T-helper 1 cell treated with Interleukin-12 subunit alpha and Interleukin-12 subunit beta and Interleukin-4 antibody, amounts not matched to agents 30 ng/mL and 1 ng/mL, for 36 hours (primary cell): ENCODE data around the gene TAPBPL. TPM values are rescaled to one million over a fixed set of nuclear protein-coding genes. Genes with fewer than 3 reads are reported as not detected.
"Not testable (repeated sequence)": the region's sequence is repeated elsewhere in the genome, so short reads cannot be mapped to it uniquely, and the experiment has no call there.

Experiments used
- intact Hi-C: fragments of 100-400 bp; cut with micrococcal nuclease; formaldehyde crosslinking; loops from one replicate; pipeline ENCODE4 v1.15.1; 2024
- total RNA-seq: library from RNA; stranded (reverse); gene quantifications from 2 replicates; pipeline ENCODE4 v1.2.3, GENCODE V29; 2022

TAPBPL gene
- total RNA-seq, 1 donor from 2014 or later, result 72.0 TPM

- intact Hi-C loops, result not testable (repeated sequence)
These were observed 25.9 kb downstream of the TAPBPL start for GRCh38 chr12:6477601-6478377.

GRCh38 chr12:6478416-6478815 is 26.6 kb downstream of the TAPBPL start:
- intact Hi-C loops, result no loop called here

DNA sequence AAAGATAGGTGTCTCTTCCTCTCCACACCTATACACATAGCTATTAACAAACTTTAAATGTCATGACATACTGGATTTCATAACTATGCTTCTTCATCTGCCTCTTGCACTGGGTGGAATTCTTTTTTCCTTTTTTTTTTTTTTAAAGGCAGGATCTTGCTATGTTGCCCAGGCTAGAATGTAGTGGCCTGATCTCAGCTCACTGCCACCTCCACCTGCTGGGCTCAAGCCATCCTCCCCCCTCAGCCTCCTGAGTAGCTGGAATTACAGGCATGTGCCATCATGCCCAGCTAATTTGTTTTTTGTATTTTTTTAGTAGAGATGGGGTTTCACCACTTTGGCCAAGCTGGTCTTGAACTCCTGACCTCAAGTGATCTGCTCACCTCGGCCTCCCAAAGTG is 36.4 kb downstream of the TAPBPL start:
- intact Hi-C loops, result no loop called here

GRCh38 chr12:6489449-6489848 is 37.6 kb downstream of the TAPBPL start:
- intact Hi-C loops, result no loop called here

- intact Hi-C loops, result loop anchor here (5.0 kb wide), 2 partner anchors 38 to 642 kb away; partner anchors contain the start of genes CLSTN3 and TAPBPL
These were observed 38.8 kb downstream of the TAPBPL start for GRCh38 chr12:6490673-6491072.

DNA sequence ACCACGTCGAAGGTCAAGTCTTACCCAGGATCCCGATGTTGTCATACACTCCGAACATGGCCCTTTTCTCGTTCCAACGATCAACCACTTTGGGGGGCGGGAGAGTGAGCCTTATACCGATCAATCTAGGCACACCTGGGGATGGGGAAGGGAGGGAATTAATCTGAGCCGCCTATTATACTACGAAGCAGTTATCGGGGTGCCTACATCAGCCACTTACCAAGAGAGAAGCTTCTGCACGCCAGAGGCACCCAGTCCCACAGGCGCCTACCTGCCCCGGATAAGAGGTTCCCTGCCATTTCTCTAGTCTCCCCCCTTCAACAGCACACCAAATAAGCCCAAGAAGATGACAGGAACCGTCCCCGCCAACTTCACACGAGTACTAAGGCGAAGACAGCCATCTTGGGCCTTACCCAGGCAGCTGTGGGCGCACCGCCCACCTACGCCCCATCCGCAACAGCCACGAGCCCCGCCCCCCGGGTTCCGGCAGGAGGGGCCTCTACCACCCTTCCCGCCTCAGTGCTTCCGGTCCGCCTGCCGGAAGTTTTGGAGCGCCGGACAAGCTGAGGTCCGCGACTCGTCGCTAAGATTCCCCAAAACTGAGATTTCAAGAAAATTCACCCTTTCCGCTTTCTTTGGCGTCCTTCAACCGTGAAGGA is 41.1 kb downstream of the TAPBPL start, which contains the start of gene MRPL51:
MRPL51 (minus strand) TSS at position 425 of the 659 bp plus-strand sequence; CDS start at position 299, 126 bp downstream.
- intact Hi-C loops, result loop anchor here (1.0 to 5.0 kb wide), 11 partner anchors 23 to 639 kb away; partner anchors contain the start of genes CHD4, CLSTN3, IFFO1 and ING4

DNA sequence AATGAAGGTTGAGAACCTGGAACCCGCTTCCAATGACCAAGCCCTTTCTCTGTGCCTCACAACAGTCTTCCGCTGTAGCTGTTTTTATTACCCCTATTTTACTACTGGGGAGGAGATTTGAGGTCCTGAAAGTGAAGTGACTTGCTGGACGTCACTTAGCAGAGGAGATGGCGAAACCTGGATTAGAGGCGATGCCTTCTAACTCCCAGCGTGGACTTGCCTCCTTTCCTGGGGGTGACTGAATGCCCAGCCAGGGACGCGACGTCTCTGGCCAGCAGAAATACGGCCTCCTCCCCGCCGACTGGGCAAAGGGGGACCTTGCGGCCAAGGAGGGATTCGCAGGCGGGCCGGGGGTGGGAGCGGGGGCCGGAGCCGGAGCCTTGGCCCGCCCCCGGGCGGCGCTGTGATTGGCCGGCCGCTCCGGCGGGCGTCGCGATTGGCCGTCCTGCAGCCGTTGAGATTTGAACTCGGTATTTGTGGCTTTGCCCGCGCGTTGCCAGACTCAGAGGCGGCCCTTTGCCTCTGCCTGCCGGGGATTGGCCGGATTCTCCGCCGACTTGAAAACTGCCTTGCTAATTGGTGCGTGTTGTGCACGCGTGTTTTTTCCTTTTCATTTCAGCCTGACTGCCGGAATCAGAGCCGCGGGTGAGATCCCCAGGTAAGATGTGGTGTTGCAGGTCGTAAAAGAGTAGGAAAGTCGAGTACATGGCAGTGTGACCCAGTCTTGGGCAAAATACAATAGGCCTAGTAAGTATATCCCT is 41.8 kb downstream of the TAPBPL start, which contains the start of gene NCAPD2:
NCAPD2 (plus strand) TSS at position 606 of the 761 bp plus-strand sequence. CDS start 997 bp downstream, outside the sequence.
- intact Hi-C loops, result loop anchor here (1.0 to 5.0 kb wide), 19 partner anchors 23 to 639 kb away; partner anchors contain the start of genes CD4, CDCA3, CHD4 and CLSTN3

- intact Hi-C loops, result loop anchor here (1.0 to 5.0 kb wide), 10 partner anchors 38 to 638 kb away; partner anchors contain the start of genes CD4, CDCA3, CLSTN3 and COPS7A
These were observed 42.5 kb downstream of the TAPBPL start for GRCh38 chr12:6494258-6494743.

GRCh38 chr12:6494968-6495367 is 43.1 kb downstream of the TAPBPL start:
- intact Hi-C loops, result loop anchor here (1.0 to 5.0 kb wide), 10 partner anchors 37 to 637 kb away; partner anchors contain the start of genes CD4, CDCA3, CLSTN3 and COPS7A

DNA sequence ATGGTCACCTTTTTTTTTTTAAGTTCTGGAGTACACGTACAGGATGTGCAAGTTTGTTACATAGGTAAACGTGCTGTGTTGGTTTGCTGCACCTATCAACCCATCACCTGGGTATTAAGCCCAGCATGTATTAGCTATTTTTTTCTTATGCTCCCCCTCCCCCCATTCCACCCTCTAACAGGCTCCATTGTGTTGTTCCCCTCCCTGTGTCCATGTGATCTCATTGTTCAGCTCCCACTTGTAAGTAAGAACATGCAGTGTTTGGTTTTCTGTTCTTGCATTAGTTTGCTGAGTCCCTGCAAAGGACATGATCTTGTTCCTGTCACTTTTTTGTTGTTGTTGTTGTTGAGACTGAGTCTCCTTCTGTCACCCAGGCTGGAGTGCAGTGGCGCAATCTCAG is 45.4 kb downstream of the TAPBPL start:
- intact Hi-C loops, result not testable (repeated sequence)

DNA sequence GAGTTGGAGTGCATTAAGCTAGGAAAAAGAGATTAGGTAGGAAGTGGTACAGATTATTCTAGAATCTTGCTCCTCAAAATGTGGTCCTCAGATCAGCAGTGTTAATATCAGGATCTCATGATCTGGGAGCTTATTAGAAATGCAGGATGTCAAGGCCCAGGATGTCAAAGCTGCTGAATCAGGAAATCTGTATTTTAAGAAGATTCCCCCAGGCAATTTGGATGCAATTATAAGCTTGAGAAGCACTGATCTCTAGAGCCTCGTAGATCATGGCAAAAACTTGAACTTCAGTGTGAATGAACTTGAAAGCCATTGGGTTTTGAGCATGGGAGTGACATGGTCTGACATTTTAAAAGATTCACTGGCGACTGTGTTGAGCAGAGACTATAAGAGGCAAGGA is 48.6 kb downstream of the TAPBPL start:
- intact Hi-C loops, result no loop called here

GRCh38 chr12:6507102-6507998 is 55.5 kb downstream of the TAPBPL start:
- intact Hi-C loops, result no loop called here

DNA sequence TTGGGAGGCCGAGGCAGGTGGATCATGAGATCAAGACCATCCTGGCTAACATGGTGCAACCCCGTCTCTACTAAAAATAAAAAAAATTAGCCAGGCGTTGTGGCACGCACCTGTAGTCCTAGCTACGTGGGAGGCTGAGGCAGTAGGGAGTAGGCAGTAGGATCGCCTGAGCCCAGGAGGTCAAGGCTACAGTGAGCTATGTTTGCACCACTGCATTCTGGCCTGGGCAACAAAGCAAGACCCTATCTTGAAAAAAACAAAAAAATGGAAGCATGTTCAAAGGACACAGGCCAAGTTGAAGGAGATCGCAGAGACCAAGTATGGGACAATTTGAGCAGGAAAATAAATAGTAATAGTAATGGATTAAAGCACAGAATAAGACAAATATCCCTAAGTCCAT is 56.2 kb downstream of the TAPBPL start:
- intact Hi-C loops, result no loop called here

Other genes starting within 250 kb of the TAPBPL start
- not detected in 2 replicates for gene PLEKHG6, start 141.4 kb upstream of the TAPBPL start, total RNA-seq
- 56.4 and 60.2 TPM in 2 replicates for gene TNFRSF1A, start 110.0 kb upstream of the TAPBPL start, total RNA-seq
- 0.07 TPM in 1 of 2 replicates, not detected in the other for gene SCNN1A, start 76.5 kb upstream of the TAPBPL start, total RNA-seq
- 0.20 and 1.0 TPM in 2 replicates for gene LTBR, start 67.9 kb upstream of the TAPBPL start, total RNA-seq
- gene CD27, start 7.1 kb upstream of the TAPBPL start, total RNA-seq, result 88.3 and 89.8 TPM in 2 replicates
- gene VAMP1, start 18.6 kb downstream of the TAPBPL start, total RNA-seq, result 39.9 and 44.7 TPM in 2 replicates
- gene MRPL51, start 41.2 kb downstream of the TAPBPL start, total RNA-seq, result 195 and 201 TPM in 2 replicates
- gene NCAPD2, start 42.1 kb downstream of the TAPBPL start, total RNA-seq, result 112 and 123 TPM in 2 replicates
- gene GAPDH, start 82.5 kb downstream of the TAPBPL start, total RNA-seq, result 3,817 and 3,902 TPM in 2 replicates
- gene IFFO1, start 104.0 kb downstream of the TAPBPL start, total RNA-seq, result 29.1 and 29.9 TPM in 2 replicates
- 93.7 and 97.0 TPM in 2 replicates for gene NOP2, start 116.2 kb downstream of the TAPBPL start, total RNA-seq
- gene CHD4, start 155.3 kb downstream of the TAPBPL start, total RNA-seq, result 294 and 309 TPM in 2 replicates
- gene LPAR5, start 183.9 kb downstream of the TAPBPL start, total RNA-seq, result 4.6 and 5.7 TPM in 2 replicates
- gene ACRBP, start 195.4 kb downstream of the TAPBPL start, total RNA-seq, result 1.0 and 1.5 TPM in 2 replicates
- 23.7 and 27.7 TPM in 2 replicates for gene ING4, start 211.1 kb downstream of the TAPBPL start, total RNA-seq
- 86.9 and 89.9 TPM in 2 replicates for gene ZNF384, start 237.3 kb downstream of the TAPBPL start, total RNA-seq
- 0.22 and 0.49 TPM in 2 replicates for gene PIANP, start 248.8 kb downstream of the TAPBPL start, total RNA-seq